GM23338 (cell line): ENCODE data around the gene RPL29. TPM values are rescaled to one million over a fixed set of nuclear protein-coding genes. Genes with fewer than 3 reads are reported as not detected.

Experiments
- ATAC-seq: fragments of 200-7000 bp; cut with Tn5 transposase; 3 replicates; pipeline ENCODE4 v1.9.1; 2020
- DNase-seq: peaks from one replicate; pipeline ENCODE4 v3.0.0-alpha.2; 2015; ENCODE audit warnings: low spot score
- H2AFZ ChIP-seq: fragments of 200-600 bp; sonication (generic); 2 replicates; pipeline ENCODE4 v1.8.0; 2016; ENCODE audit warnings: antibody characterized with exemption, mild to moderate bottlenecking, moderate library complexity
- H3F3A ChIP-seq: fragments of 200-600 bp; sonication (generic); replicated peaks from 2 replicates; pipeline ENCODE4 v1.8.0; 2017; ENCODE audit warnings: antibody characterized with exemption, mixed run types, low read depth
- H3K27ac ChIP-seq: fragments of 200-600 bp; sonication (generic); 2 replicates; pipeline ENCODE4 v1.6.1; 2016; ENCODE audit warnings: low read depth
- H3K27me3 ChIP-seq: fragments of 200-600 bp; sonication (generic); 2 replicates; pipeline ENCODE4 v1.8.0; 2016; ENCODE audit warnings: mild to moderate bottlenecking, mixed run types, moderate library complexity; ENCODE audit not compliant: insufficient read depth
- H3K36me3 ChIP-seq: fragments of 200-600 bp; sonication (generic); 2 replicates; pipeline ENCODE4 v1.8.0; 2016; ENCODE audit warnings: mild to moderate bottlenecking; ENCODE audit not compliant: insufficient read depth
- H3K4me1 ChIP-seq: fragments of 200-600 bp; sonication (generic); 2 replicates; pipeline ENCODE4 v1.8.0; 2016; ENCODE audit warnings: mild to moderate bottlenecking, moderate library complexity; ENCODE audit not compliant: insufficient read depth
- H3K4me2 ChIP-seq: fragments of 200-600 bp; sonication (generic); 2 replicates; pipeline ENCODE4 v1.7.1; 2017; ENCODE audit warnings: mixed run types
- H3K4me3 ChIP-seq: fragments of 200-600 bp; sonication (generic); 2 replicates; pipeline ENCODE4 v1.6.1; 2016; ENCODE audit warnings: mixed run types
- H3K79me2 ChIP-seq: fragments of 200-600 bp; sonication (generic); replicated peaks from 2 replicates; pipeline ENCODE4 v1.8.0; 2017; ENCODE audit warnings: mild to moderate bottlenecking; ENCODE audit not compliant: insufficient read depth
- H3K9me2 ChIP-seq: fragments of 200-600 bp; sonication (generic); 2 replicates; pipeline ENCODE4 v1.8.0; 2017; ENCODE audit not compliant: insufficient read depth
- H4K20me1 ChIP-seq: fragments of 200-600 bp; sonication (generic); replicated peaks from 2 replicates; pipeline ENCODE4 v1.8.0; 2017; ENCODE audit warnings: mild to moderate bottlenecking; ENCODE audit not compliant: insufficient read depth
- H3K27ac Mint-ChIP-seq: 2 replicates; pipeline ENCODE4 v1.8.0; 2020; ENCODE audit warnings: inconsistent platforms, mild to moderate bottlenecking, moderate library complexity, mixed read lengths
- H3K27me3 Mint-ChIP-seq: 3 replicates; pipeline ENCODE4 v1.8.0; 2022; ENCODE audit warnings: low read depth, mild to moderate bottlenecking, moderate library complexity, mixed read lengths, inconsistent platforms; ENCODE audit not compliant: insufficient read depth, poor library complexity
- H3K36me3 Mint-ChIP-seq: 3 replicates; pipeline ENCODE4 v1.8.0; 2021; ENCODE audit warnings: low read depth, mild to moderate bottlenecking, inconsistent platforms, moderate library complexity, mixed read lengths
- H3K4me1 Mint-ChIP-seq: 3 replicates; pipeline ENCODE4 v1.8.0; 2020; ENCODE audit warnings: mild to moderate bottlenecking, inconsistent platforms, mixed read lengths
- H3K4me3 Mint-ChIP-seq: 3 replicates; pipeline ENCODE4 v1.8.0; 2021; ENCODE audit warnings: moderate library complexity, mild to moderate bottlenecking, inconsistent platforms, mixed read lengths
- H3K9me3 Mint-ChIP-seq: 3 replicates; pipeline ENCODE4 v1.8.0; 2020; ENCODE audit warnings: moderate library complexity, mild to moderate bottlenecking, inconsistent platforms, mixed read lengths
- CREB1 ChIP-seq: fragments of 250-450 bp; sonication (Bioruptor Pico); IDR thresholded peaks from 2 replicates; pipeline ENCODE4 v1.5.0; 2020; ENCODE audit warnings: low read depth, mild to moderate bottlenecking, moderate library complexity
- ETS1 ChIP-seq: IDR thresholded peaks from 2 replicates; pipeline ENCODE4 v1.6.1; 2016; ENCODE audit warnings: antibody characterized with exemption
- EZH2 ChIP-seq: fragments of 200-600 bp; sonication (generic); IDR thresholded peaks from one replicate; pipeline ENCODE4 v1.8.0; 2017; ENCODE audit warnings: antibody characterized with exemption, mild to moderate bottlenecking, low read depth; ENCODE audit not compliant: unreplicated experiment
- EZH2phosphoT487 ChIP-seq: fragments of 200-600 bp; sonication (generic); IDR thresholded peaks from one replicate; pipeline ENCODE4 v1.8.1; 2018; ENCODE audit warnings: antibody characterized with exemption; ENCODE audit not compliant: unreplicated experiment
- JUNB ChIP-seq: IDR thresholded peaks from one replicate; pipeline ENCODE4 v1.6.1; 2016; ENCODE audit warnings: antibody characterized with exemption; ENCODE audit not compliant: unreplicated experiment
- NANOG ChIP-seq: IDR thresholded peaks from 2 replicates; pipeline ENCODE4 v1.6.1; 2016; ENCODE audit warnings: antibody characterized with exemption, borderline replicate concordance
- POLR2AphosphoS5 ChIP-seq: IDR thresholded peaks from 2 replicates; pipeline ENCODE4 v1.6.1; 2016; ENCODE audit warnings: antibody characterized with exemption, low read depth
- STAT1 ChIP-seq: IDR thresholded peaks from one replicate; pipeline ENCODE4 v1.6.1; 2016; ENCODE audit warnings: antibody characterized with exemption; ENCODE audit not compliant: unreplicated experiment
- ZNF114 ChIP-seq: fragments of 250-450 bp; sonication (Bioruptor Pico); IDR thresholded peaks from 2 replicates; pipeline ENCODE4 v1.5.0; 2020; ENCODE audit warnings: mild to moderate bottlenecking, moderate library complexity
- ZNF331 ChIP-seq: fragments of 250-450 bp; sonication (Bioruptor Pico); IDR thresholded peaks from 2 replicates; pipeline ENCODE4 v1.5.0; 2020; ENCODE audit warnings: low read depth, mild to moderate bottlenecking, moderate library complexity
- polyA plus RNA-seq: library from polyadenylated mRNA; unstranded; fragments of >200 nt; fragmentation: Nextera tagmentation; extraction: Ambion mirVana; gene quantifications from 2 replicates; pipeline ENCODE4 v1.2.1, GENCODE V29; 2016
- total RNA-seq: library from RNA; depleted of rRNA; stranded (reverse); fragments of >200 nt; shearing (Covaris generic); gene quantifications from 2 replicates; pipeline ENCODE4 v1.2.3, GENCODE V29; 2014
- TF ChIP-seq, protein P1 (sequence below): fragments of 250-450 bp; sonication (Bioruptor Pico); IDR thresholded peaks from 2 replicates; pipeline ENCODE4 v1.5.0; 2020; ENCODE audit warnings: mild to moderate bottlenecking, moderate library complexity
- TF ChIP-seq, protein P2 (sequence below): IDR thresholded peaks from one replicate; pipeline ENCODE4 v1.6.1; 2018; ENCODE audit warnings: antibody characterized with exemption; ENCODE audit not compliant: unreplicated experiment
- TF ChIP-seq, protein P3 (sequence below), 2 experiments: fragments of 200-600 bp in 1 of 2; sonication (generic) in 1 of 2; conservative IDR thresholded peaks; 2 replicates each; pipeline versions ENCODE4 v1.5.1 to v1.6.1; 2016 to 2017; ENCODE audit warnings: antibody characterized with exemption in 2 of 2, low read depth in 2 of 2, mild to moderate bottlenecking in 2 of 2, moderate library complexity in 1 of 2

The RPL29 gene
- total and polyA plus RNA-seq, 2 experiments from 2014 or later: 1,471 to 1,864 TPM

- Mint-ChIP-seq H3K36me3 (no peaks in the 10 kb centered on the region), H3K4me1 (peaks cover 2% of the 10 kb centered on the region), H3K27me3 (peaks cover 2% of the 10 kb centered on the region), H3K27ac (no peak overlapping the region), H3K9me3 (peaks cover 3% of the 10 kb centered on the region; the same call in 1 of the 3 replicates), H3K4me3 (no peak overlapping the region)
- no peaks in the 10 kb centered on the region for H3K79me2 ChIP-seq
- no peaks in the 10 kb centered on the region for H3F3A ChIP-seq
- no peaks in the 10 kb centered on the region for H3K36me3 ChIP-seq
- H3K9me2 ChIP-seq: no peaks in the 10 kb centered on the region
- no peaks in the 10 kb centered on the region for H3K27me3 ChIP-seq
- no peak overlapping the region for H2AFZ ChIP-seq
- H3K27ac ChIP-seq: no peak overlapping the region
- H4K20me1 ChIP-seq: no peaks in the 10 kb centered on the region
- no peak for ATAC-seq
- no peak for TF ChIP-seq JUNB
- TF ChIP-seq ZNF114 (CRISPR knock-in tag): no peak
- TF ChIP-seq POLR2AphosphoS5: no peak
- TF ChIP-seq, protein P1, sequence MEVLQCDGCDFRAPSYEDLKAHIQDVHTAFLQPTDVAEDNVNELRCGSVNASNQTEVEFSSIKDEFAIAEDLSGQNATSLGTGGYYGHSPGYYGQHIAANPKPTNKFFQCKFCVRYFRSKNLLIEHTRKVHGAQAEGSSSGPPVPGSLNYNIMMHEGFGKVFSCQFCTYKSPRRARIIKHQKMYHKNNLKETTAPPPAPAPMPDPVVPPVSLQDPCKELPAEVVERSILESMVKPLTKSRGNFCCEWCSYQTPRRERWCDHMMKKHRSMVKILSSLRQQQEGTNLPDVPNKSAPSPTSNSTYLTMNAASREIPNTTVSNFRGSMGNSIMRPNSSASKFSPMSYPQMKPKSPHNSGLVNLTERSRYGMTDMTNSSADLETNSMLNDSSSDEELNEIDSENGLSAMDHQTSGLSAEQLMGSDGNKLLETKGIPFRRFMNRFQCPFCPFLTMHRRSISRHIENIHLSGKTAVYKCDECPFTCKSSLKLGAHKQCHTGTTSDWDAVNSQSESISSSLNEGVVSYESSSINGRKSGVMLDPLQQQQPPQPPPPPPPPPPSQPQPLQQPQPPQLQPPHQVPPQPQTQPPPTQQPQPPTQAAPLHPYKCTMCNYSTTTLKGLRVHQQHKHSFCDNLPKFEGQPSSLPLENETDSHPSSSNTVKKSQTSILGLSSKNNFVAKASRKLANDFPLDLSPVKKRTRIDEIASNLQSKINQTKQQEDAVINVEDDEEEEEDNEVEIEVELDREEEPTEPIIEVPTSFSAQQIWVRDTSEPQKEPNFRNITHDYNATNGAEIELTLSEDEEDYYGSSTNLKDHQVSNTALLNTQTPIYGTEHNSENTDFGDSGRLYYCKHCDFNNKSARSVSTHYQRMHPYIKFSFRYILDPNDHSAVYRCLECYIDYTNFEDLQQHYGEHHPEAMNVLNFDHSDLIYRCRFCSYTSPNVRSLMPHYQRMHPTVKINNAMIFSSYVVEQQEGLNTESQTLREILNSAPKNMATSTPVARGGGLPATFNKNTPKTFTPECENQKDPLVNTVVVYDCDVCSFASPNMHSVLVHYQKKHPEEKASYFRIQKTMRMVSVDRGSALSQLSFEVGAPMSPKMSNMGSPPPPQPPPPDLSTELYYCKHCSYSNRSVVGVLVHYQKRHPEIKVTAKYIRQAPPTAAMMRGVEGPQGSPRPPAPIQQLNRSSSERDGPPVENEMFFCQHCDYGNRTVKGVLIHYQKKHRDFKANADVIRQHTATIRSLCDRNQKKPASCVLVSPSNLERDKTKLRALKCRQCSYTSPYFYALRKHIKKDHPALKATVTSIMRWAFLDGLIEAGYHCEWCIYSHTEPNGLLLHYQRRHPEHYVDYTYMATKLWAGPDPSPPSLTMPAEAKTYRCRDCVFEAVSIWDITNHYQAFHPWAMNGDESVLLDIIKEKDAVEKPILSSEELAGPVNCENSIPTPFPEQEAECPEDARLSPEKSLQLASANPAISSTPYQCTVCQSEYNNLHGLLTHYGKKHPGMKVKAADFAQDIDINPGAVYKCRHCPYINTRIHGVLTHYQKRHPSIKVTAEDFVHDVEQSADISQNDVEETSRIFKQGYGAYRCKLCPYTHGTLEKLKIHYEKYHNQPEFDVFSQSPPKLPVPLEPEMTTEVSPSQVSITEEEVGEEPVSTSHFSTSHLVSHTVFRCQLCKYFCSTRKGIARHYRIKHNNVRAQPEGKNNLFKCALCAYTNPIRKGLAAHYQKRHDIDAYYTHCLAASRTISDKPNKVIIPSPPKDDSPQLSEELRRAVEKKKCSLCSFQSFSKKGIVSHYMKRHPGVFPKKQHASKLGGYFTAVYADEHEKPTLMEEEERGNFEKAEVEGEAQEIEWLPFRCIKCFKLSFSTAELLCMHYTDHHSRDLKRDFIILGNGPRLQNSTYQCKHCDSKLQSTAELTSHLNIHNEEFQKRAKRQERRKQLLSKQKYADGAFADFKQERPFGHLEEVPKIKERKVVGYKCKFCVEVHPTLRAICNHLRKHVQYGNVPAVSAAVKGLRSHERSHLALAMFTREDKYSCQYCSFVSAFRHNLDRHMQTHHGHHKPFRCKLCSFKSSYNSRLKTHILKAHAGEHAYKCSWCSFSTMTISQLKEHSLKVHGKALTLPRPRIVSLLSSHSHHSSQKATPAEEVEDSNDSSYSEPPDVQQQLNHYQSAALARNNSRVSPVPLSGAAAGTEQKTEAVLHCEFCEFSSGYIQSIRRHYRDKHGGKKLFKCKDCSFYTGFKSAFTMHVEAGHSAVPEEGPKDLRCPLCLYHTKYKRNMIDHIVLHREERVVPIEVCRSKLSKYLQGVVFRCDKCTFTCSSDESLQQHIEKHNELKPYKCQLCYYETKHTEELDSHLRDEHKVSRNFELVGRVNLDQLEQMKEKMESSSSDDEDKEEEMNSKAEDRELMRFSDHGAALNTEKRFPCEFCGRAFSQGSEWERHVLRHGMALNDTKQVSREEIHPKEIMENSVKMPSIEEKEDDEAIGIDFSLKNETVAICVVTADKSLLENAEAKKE (CRISPR knock-in tag): no peak
- TF ChIP-seq, protein P2, sequence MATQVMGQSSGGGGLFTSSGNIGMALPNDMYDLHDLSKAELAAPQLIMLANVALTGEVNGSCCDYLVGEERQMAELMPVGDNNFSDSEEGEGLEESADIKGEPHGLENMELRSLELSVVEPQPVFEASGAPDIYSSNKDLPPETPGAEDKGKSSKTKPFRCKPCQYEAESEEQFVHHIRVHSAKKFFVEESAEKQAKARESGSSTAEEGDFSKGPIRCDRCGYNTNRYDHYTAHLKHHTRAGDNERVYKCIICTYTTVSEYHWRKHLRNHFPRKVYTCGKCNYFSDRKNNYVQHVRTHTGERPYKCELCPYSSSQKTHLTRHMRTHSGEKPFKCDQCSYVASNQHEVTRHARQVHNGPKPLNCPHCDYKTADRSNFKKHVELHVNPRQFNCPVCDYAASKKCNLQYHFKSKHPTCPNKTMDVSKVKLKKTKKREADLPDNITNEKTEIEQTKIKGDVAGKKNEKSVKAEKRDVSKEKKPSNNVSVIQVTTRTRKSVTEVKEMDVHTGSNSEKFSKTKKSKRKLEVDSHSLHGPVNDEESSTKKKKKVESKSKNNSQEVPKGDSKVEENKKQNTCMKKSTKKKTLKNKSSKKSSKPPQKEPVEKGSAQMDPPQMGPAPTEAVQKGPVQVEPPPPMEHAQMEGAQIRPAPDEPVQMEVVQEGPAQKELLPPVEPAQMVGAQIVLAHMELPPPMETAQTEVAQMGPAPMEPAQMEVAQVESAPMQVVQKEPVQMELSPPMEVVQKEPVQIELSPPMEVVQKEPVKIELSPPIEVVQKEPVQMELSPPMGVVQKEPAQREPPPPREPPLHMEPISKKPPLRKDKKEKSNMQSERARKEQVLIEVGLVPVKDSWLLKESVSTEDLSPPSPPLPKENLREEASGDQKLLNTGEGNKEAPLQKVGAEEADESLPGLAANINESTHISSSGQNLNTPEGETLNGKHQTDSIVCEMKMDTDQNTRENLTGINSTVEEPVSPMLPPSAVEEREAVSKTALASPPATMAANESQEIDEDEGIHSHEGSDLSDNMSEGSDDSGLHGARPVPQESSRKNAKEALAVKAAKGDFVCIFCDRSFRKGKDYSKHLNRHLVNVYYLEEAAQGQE: no peak
- TF ChIP-seq STAT1: no peak
- no peak for TF ChIP-seq EZH2
- TF ChIP-seq NANOG: no peak
- TF ChIP-seq ETS1: no peak
- TF ChIP-seq ZNF331 (CRISPR knock-in tag): no peak
- TF ChIP-seq, protein P3, sequence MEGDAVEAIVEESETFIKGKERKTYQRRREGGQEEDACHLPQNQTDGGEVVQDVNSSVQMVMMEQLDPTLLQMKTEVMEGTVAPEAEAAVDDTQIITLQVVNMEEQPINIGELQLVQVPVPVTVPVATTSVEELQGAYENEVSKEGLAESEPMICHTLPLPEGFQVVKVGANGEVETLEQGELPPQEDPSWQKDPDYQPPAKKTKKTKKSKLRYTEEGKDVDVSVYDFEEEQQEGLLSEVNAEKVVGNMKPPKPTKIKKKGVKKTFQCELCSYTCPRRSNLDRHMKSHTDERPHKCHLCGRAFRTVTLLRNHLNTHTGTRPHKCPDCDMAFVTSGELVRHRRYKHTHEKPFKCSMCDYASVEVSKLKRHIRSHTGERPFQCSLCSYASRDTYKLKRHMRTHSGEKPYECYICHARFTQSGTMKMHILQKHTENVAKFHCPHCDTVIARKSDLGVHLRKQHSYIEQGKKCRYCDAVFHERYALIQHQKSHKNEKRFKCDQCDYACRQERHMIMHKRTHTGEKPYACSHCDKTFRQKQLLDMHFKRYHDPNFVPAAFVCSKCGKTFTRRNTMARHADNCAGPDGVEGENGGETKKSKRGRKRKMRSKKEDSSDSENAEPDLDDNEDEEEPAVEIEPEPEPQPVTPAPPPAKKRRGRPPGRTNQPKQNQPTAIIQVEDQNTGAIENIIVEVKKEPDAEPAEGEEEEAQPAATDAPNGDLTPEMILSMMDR (conservative IDR thresholded peaks at IDR 0.05; ENCODE audit: low read depth in 2 of 2): no peak
- TF ChIP-seq EZH2phosphoT487: no peak
- no peak for TF ChIP-seq CREB1 (CRISPR knock-in tag)
- H3K4me3 ChIP-seq: no peak overlapping the region
- no peaks in the 10 kb centered on the region for H3K4me1 ChIP-seq
- H3K4me2 ChIP-seq: no peak overlapping the region
- no peak for DNase-seq
Measured at GRCh38 chr3:52039426-52039825, 43.7 kb upstream of the RPL29 start.
